ENCODE results near the gene OBSCN. TPM values are rescaled to one million over a fixed set of nuclear protein-coding genes. Genes with fewer than 3 reads are reported as not detected.

OBSCN gene
- total RNA-seq, 1 experiment from 2014 or later: 5.6 TPM

GRCh38 chr1:228368801-228369607 is 161.2 kb downstream of the OBSCN start:
- ChIA-PET POLR2A (no interaction called here), CTCF (no interaction called here)
- Mint-ChIP-seq H3K4me1 (ENCODE audit: low read depth, unreplicated experiment) (peaks cover 6% of the 10 kb centered on the region), H3K27me3 (ENCODE audit: insufficient read depth, unreplicated experiment) (no peaks in the 10 kb centered on the region), H3K4me3 (ENCODE audit: unreplicated experiment) (no peak overlapping the region), H3K36me3 (ENCODE audit: insufficient read depth, unreplicated experiment) (peaks cover 4% of the 10 kb centered on the region), H3K27ac (ENCODE audit: unreplicated experiment) (no peak overlapping the region), H3K9me3 (ENCODE audit: unreplicated experiment) (no peaks in the 10 kb centered on the region)
- Histone ChIP-seq H3K9me3 (no peaks in the 10 kb centered on the region), H3K36me3 (ENCODE audit: control insufficient read depth, insufficient read depth, low read length) (no peaks in the 10 kb centered on the region), H3K4me3 (ENCODE audit: low read depth, low read length) (no peak overlapping the region), H3K4me1 (peaks cover 22% of the 10 kb centered on the region), H3K27me3 (replicated peaks; ENCODE audit: control insufficient read depth, insufficient read depth, low read length) (no peaks in the 10 kb centered on the region)
- intact Hi-C loops (cut with micrococcal nuclease; ENCODE audit: unreplicated experiment): no loop called here
- no TSS peak for BruUV-seq (replicated peaks)
- TF ChIP-seq, protein P1, sequence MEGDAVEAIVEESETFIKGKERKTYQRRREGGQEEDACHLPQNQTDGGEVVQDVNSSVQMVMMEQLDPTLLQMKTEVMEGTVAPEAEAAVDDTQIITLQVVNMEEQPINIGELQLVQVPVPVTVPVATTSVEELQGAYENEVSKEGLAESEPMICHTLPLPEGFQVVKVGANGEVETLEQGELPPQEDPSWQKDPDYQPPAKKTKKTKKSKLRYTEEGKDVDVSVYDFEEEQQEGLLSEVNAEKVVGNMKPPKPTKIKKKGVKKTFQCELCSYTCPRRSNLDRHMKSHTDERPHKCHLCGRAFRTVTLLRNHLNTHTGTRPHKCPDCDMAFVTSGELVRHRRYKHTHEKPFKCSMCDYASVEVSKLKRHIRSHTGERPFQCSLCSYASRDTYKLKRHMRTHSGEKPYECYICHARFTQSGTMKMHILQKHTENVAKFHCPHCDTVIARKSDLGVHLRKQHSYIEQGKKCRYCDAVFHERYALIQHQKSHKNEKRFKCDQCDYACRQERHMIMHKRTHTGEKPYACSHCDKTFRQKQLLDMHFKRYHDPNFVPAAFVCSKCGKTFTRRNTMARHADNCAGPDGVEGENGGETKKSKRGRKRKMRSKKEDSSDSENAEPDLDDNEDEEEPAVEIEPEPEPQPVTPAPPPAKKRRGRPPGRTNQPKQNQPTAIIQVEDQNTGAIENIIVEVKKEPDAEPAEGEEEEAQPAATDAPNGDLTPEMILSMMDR (IDR thresholded peaks at IDR 0.05; ENCODE audit: insufficient read depth in 1 of 2, low read depth in 1 of 2, low read length in 1 of 2, severe bottlenecking in 1 of 2, unreplicated experiment in 1 of 2): no peak
- DNase-seq: peak in 1 of 2 experiments; percentile 32

DNA sequence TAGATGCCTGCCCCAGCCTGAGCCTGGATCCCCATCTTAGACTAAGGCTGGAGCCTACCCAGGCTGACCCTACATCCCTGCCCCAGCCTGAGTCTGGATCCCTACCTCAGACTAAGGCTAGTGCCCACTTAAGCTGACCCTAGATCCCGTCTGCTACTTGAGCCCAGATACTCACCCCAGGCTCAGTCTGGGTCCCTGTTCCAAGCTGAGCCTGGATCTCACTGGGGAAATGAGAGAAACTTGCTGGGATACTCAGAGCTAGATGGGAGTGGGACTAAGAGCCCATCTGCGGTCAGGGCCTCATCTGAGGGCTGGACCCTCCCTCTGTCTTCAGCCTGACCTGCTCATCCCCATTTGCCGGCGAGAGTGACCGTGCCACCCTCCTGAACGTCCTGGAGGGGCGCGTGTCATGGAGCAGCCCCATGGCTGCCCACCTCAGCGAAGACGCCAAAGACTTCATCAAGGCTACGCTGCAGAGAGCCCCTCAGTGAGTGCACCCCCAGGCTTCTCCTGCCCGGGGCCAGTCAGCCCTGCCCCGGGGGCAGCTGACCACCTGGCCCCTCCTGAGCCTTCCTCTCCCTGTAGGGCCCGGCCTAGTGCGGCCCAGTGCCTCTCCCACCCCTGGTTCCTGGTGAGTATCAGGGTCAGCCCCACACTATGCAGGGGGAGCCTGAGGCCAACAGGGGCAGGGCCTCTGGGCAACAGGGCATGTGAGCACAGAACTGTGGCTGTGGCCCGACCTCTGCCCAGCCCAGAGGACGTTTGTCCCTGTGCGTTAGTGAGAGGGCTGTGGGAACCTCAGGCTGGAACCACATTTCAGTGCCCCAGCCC is 162.0 kb downstream of the OBSCN start:
- Mint-ChIP-seq H3K27ac (ENCODE audit: unreplicated experiment) (no peak overlapping the region), H3K4me1 (ENCODE audit: low read depth, unreplicated experiment) (peaks cover 6% of the 10 kb centered on the region), H3K9me3 (ENCODE audit: unreplicated experiment) (no peaks in the 10 kb centered on the region), H3K4me3 (ENCODE audit: unreplicated experiment) (no peak overlapping the region), H3K36me3 (ENCODE audit: insufficient read depth, unreplicated experiment) (peaks cover 4% of the 10 kb centered on the region), H3K27me3 (ENCODE audit: insufficient read depth, unreplicated experiment) (no peaks in the 10 kb centered on the region)
- H3K4me1 ChIP-seq: peaks cover 22% of the 10 kb centered on the region
- H3K27me3 ChIP-seq (replicated peaks; ENCODE audit: control insufficient read depth, insufficient read depth, low read length): no peaks in the 10 kb centered on the region
- no peaks in the 10 kb centered on the region for H3K9me3 ChIP-seq
- TF ChIP-seq, protein P1 (IDR thresholded peaks at IDR 0.05; ENCODE audit: insufficient read depth in 1 of 2, low read depth in 1 of 2, low read length in 1 of 2, severe bottlenecking in 1 of 2, unreplicated experiment in 1 of 2): no peak
- H3K4me3 ChIP-seq (ENCODE audit: low read depth, low read length): no peak overlapping the region
- POLR2A ChIA-PET: no interaction called here
- intact Hi-C loops (cut with micrococcal nuclease; ENCODE audit: unreplicated experiment): no loop called here
- H3K36me3 ChIP-seq (ENCODE audit: control insufficient read depth, insufficient read depth, low read length): no peaks in the 10 kb centered on the region
- DNase-seq: peak in 1 of 2 experiments; percentile 28
- no TSS peak for BruUV-seq (replicated peaks)
- CTCF ChIA-PET: no interaction called here

GRCh38 chr1:228370439-228370940 is 162.6 kb downstream of the OBSCN start:
- intact Hi-C loops (cut with micrococcal nuclease; ENCODE audit: unreplicated experiment): no loop called here
- H3K27me3 ChIP-seq (replicated peaks; ENCODE audit: control insufficient read depth, insufficient read depth, low read length): no peaks in the 10 kb centered on the region
- H3K9me3 ChIP-seq: no peaks in the 10 kb centered on the region
- Mint-ChIP-seq H3K4me3 (ENCODE audit: unreplicated experiment) (no peak overlapping the region), H3K27me3 (ENCODE audit: insufficient read depth, unreplicated experiment) (no peaks in the 10 kb centered on the region), H3K9me3 (ENCODE audit: unreplicated experiment) (no peaks in the 10 kb centered on the region), H3K4me1 (ENCODE audit: low read depth, unreplicated experiment) (peaks cover 6% of the 10 kb centered on the region), H3K36me3 (ENCODE audit: insufficient read depth, unreplicated experiment) (peaks cover 4% of the 10 kb centered on the region), H3K27ac (ENCODE audit: unreplicated experiment) (no peak overlapping the region)
- peak in 1 of 2 experiments; percentile 27 for DNase-seq
- CTCF ChIA-PET: no interaction called here
- no peak overlapping the region for H3K4me3 ChIP-seq (ENCODE audit: low read depth, low read length)
- no peaks in the 10 kb centered on the region for H3K36me3 ChIP-seq (ENCODE audit: control insufficient read depth, insufficient read depth, low read length)
- peaks cover 22% of the 10 kb centered on the region for H3K4me1 ChIP-seq
- BruUV-seq (replicated peaks): no TSS peak
- TF ChIP-seq, protein P1 (IDR thresholded peaks at IDR 0.05; ENCODE audit: insufficient read depth in 1 of 2, low read depth in 1 of 2, low read length in 1 of 2, severe bottlenecking in 1 of 2, unreplicated experiment in 1 of 2): no peak
- POLR2A ChIA-PET: no interaction called here
